Hepatocyte (in vitro differentiated cells): ENCODE results near the gene SLC6A1.

Source experiments
- EZH2phosphoT487 ChIP-seq: fragments of 200-600 bp; sonication (generic); IDR thresholded peaks from one replicate; pipeline ENCODE4 v1.6.1; 2018; ENCODE audit warnings: antibody characterized with exemption, mild to moderate bottlenecking, low read depth, moderate library complexity; ENCODE audit not compliant: unreplicated experiment, severe bottlenecking
- TF ChIP-seq, protein P1 (sequence below): fragments of 200-600 bp; sonication (generic); IDR thresholded peaks from 2 replicates; pipeline ENCODE4 v1.5.1; 2016; ENCODE audit warnings: antibody characterized with exemption, mild to moderate bottlenecking; ENCODE audit not compliant: poor library complexity

- TF ChIP-seq, protein P1, sequence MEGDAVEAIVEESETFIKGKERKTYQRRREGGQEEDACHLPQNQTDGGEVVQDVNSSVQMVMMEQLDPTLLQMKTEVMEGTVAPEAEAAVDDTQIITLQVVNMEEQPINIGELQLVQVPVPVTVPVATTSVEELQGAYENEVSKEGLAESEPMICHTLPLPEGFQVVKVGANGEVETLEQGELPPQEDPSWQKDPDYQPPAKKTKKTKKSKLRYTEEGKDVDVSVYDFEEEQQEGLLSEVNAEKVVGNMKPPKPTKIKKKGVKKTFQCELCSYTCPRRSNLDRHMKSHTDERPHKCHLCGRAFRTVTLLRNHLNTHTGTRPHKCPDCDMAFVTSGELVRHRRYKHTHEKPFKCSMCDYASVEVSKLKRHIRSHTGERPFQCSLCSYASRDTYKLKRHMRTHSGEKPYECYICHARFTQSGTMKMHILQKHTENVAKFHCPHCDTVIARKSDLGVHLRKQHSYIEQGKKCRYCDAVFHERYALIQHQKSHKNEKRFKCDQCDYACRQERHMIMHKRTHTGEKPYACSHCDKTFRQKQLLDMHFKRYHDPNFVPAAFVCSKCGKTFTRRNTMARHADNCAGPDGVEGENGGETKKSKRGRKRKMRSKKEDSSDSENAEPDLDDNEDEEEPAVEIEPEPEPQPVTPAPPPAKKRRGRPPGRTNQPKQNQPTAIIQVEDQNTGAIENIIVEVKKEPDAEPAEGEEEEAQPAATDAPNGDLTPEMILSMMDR, result no peak
- no peak for TF ChIP-seq EZH2phosphoT487
Observed at GRCh38 chr3:11054739-11055438, 62.3 kb downstream of the SLC6A1 start.
